Vagina (tissue), 2 donors: ENCODE measurements around the gene ADORA2B.

ENCODE experiments used
- CTCF ChIP-seq, 3 experiments: fragments of 450-650 bp in 2 of 3; fragments of 200-600 bp in 1 of 3; sonication (generic) in 1 of 3; IDR thresholded peaks; one replicate each; pipeline ENCODE4 v1.5.1; 2017 to 2019; ENCODE audit warnings: antibody characterized with exemption in 3 of 3, mild to moderate bottlenecking in 2 of 3, moderate library complexity in 2 of 3
- POLR2A ChIP-seq, 2 donors: fragments of 450-650 bp; IDR thresholded peaks; one replicate each; pipeline ENCODE4 v1.6.1; 2017; ENCODE audit warnings: antibody characterized with exemption in 2 of 2, mild to moderate bottlenecking in 2 of 2, moderate library complexity in 2 of 2

- TF ChIP-seq POLR2A (IDR thresholded peaks at IDR 0.05): no peak
- TF ChIP-seq CTCF (IDR thresholded peaks at IDR 0.05): no peak
Measured at GRCh38 chr17:16023881-16024280, 79.0 kb downstream of the ADORA2B start.
